ENCODE results near the gene LDAH. TPM values are rescaled to one million over a fixed set of nuclear protein-coding genes. Genes with fewer than 3 reads are reported as not detected.
A peak's percentile ranks its signal among the peaks of the same experiment; 100 is the strongest.
"Not testable (repeated sequence)": the region's sequence is repeated elsewhere in the genome, so short reads cannot be mapped to it uniquely, and the experiment has no call there.

Gene LDAH
- polyA plus RNA-seq, 3 donors: 31.6 to 35.7 (median 34.8) TPM

- DNase-seq: no peak
Observed at GRCh38 chr2:20797096-20797495, 25.8 kb downstream of the LDAH start.

- DNase-seq: no peak
Observed at GRCh38 chr2:20796374-20796791, 26.5 kb downstream of the LDAH start.

DNA sequence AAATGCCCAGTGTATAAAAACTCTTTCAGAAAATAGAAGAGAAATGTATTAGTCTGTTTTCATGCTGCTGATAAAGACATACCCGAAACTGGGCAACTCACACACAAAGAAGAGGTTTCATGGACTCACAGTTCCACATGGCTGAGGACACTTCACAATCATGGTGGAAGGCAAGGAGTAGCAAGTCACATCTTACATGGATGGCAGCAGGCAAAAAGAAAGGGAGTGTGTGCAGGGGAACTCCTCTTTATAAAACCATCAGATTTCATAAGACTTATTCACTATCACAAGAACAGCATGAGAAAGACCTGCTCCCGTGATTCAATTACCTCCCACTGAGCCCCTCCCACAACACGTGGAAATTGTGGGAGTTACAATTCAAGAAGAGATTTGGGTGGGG lies 29.0 kb downstream of the LDAH start:
- DNase-seq: not testable (repeated sequence)

DNA sequence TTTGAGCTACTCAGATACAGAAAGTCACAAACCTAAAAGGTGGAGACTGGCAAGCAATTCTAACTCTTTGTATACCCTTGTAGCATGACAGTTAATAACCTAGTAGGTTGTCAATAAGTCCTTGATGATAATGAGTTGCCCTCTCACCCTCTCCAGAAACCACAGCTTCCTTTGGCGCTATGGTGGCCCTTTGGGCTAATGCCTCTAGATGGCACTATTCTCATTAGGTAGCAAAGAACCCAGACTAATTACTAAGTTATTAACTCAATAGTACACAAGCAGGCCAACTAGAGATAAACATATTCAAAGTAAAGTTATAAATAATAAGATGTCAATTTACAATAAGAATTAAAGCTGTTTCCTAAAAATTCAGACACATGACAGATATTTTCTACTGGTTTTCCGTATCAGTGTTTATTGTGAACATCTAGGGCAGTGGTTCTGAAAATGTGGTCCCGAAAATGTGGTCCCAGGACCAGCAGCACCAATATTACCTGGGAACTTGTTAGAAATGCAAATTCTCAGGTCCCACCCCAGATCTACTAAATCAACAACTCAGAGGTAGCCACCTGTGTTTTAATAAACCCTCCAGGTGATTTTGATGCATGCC lies 41.1 kb downstream of the LDAH start:
- DNase-seq: peak; percentile 5

DNA sequence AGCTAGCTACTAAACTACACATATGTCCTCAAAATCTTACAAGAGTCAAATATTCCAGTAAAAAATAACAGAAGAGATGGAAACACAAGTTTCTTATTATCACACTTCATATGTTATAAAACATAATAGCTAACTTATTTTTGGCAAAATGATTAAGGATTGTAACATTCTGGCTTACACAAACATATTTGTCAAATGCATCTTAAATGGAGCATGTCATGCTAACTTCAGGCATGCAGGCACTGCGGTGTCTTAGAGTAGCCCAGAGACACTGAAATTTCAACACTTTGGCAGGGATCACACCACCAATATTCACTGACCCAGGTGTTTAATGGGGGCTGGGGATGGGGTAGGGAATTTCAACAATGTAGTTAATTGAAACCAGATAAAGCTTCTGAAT lies 51.6 kb downstream of the LDAH start:
- no peak for DNase-seq

DNA sequence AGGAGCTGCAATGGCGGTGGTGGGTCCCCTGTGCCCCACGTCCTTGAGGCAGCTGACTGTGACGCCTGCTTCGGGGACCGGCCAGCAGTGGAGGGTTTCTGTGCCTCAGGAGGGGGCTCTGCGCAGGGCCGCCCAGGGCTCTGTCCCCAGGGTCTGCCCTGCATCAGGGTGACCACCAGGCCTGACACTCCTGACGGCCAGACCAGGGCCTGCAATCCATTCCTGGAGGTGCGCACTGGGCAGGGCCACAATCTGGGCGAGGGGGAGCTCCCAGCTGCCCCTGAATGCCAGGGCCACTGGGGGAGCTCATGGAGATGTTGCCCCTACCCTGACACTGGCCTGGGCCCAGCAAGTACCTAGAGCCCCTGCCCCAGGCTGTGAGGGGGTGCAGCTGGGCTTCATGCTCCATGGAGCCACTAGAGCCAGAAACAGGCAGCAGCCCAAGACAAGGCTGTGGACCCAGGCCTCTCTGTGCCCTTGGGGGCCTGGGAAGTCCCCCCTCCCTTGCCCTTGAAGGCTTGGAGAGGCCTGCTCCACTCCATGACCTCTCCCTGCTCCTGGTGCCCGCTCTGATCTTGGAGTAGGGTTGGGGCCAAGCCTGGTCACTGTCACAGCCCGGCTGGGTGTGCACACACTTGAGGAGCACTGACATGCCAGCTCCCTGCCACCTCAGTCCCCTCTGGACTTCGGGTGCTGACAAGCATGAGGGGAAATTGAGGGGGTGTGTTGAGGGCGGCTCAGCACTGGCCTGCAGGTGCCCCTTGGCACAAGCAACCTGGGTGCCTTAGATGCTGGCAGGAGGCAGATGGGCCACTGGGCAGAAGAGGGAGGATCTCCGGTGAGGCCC lies 55.9 kb downstream of the LDAH start:
- no peak for DNase-seq

DNA sequence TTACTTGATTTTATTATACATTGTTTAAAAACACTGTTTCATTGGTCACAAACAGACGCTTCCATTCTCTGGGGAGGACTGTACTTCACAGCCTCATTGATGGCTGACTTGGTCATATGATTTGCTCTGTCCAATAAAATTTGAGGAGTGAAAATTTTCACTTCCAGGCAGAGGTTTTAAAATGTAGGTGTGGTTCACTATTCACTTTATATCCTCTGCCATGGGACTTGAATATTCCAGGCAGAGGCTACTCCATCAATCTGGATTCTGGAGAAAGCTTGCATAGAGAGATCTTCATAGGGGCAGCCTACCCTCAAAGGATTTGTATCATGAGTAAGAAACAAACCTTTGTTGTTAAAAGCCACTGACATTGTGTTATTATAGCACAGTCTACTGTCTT lies 56.7 kb downstream of the LDAH start:
- DNase-seq: no peak

DNA sequence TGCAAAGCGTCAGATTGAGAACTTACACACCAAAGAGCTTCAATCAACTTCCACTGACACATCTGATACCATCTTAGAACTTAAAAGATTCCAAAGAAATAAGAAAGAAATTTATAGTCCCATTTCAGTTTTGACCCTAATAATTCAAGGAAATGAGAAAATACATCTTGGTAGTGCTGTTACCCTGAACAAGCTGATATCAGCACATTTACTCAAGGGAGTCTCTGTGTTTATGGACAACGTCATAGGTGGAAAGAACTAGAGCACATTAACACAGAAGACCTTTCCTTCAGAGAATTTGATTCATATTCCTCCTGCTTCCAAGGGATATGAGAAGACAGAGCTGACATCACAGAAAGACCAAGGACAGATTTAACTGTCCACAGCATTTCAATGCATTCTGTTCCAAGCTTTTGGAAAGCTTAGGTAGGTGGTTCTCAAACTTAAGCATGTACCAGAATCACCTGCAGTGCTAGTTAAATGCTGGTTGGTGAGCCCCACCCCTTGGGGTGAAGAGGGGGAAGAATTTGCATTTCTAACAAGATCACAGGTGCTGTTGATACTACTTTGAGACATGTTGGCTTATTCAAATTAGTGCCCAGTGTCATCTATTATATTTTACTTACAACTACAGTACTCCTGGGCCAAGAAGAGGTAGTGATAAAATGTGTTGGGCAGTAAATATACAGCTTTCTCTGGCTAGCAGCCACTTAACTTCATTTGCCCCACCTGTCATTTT lies 59.8 kb downstream of the LDAH start:
- no peak for DNase-seq

DNA sequence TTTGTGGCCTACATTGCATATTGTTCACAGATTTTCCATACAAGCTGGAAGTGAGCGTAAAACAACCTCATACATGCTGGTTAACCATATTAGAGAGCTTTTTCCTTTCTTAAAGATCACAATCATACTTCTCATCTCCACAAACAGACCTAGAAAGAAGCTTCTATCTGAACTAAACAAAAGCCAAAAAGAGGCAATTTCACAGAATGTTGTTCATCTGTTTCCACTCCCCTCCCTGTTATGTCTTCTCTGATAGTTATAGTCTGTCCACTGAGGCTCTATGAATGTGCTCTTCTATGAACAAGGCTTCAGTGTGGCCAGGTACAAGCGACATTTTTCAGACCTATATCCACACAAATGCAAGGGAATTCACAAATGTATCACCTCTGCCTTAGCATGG lies 63.4 kb downstream of the LDAH start:
- no peak for DNase-seq

GRCh38 chr2:20758997-20759396 lies 63.9 kb downstream of the LDAH start:
- no peak for DNase-seq

DNA sequence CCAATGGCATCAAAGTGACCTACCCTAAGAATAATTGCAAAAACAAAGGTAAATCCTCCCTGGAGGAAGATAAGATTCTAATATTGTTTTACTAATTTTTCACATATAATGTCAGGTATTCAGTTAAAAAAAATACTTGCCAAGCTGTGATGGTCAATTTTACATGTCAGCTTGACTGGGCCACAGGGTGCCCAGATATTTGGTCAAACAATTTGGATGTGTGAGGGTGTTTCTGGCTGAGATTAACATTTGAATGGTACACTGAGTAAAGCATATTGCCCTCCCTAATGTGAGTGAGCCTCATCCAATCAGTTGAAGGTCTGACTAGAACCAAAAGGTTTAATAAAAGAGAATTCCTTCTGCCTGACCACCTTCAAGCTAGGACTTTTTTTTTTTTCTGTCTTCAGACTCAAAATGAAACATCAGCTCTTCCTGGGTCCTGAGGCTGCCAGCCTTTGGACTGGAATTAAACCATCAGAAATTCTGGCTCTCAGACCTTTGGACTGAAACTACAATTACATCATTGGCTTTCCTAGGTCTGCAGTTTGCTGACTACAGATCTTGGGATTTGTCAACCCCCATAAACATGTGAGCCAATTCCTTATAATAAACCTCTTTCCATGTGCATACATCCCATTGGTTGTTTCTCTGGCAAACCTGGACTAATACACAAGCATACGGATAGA lies 65.4 kb downstream of the LDAH start:
- DNase-seq: no peak

- no peak for DNase-seq
Observed at GRCh38 chr2:20755132-20755800, 67.6 kb downstream of the LDAH start.

GRCh38 chr2:20752293-20752692 lies 70.6 kb downstream of the LDAH start:
- no peak for DNase-seq

- DNase-seq: no peak
Observed at GRCh38 chr2:20747317-20747716, 75.6 kb downstream of the LDAH start.

GRCh38 chr2:20745924-20746555 lies 76.9 kb downstream of the LDAH start:
- DNase-seq: peak; percentile 38

DNA sequence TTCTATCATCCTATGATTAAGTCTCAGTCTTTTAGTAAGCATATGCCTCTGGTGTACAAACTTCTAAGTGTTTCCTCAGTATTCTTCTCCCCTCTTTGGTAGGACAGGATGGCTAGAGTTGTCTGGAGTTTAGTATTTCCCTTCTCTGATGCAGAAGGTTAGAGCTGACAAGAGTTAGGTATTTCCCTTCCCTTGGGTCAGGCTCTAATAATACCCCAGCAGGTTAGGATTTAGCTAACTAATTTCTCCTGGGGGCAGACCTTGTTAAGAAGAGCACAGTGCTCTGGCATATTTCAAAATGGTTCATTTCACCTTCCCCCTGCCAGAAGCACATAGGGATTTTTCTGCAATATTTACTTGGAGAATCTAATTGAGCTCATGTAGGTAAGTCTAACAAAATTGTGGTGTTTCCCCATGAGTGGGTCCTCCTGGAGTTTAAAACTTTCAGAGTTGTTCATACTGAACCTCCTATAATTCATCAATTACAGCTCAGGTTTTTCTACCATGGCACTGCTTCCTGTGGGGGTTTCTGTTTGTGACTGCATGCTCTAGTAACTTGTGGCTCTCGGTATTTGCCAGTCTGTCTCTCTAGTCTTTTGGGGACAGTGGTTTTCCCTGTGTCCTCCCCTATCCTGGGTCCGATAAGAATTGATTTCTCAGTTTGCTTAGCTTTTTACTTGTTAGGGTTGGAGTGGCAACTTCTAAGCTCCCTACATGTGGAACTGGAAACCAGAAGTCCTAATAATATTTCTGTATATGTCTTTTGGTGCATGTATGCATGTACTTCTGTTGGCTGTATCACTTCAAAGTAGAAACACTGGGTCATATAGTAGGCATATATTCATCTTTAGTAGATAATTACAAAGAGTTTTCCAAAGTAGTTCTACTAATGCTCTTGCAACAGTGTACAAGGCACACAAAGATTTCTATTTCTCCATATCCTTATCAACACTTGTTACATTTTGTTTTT lies 78.2 kb downstream of the LDAH start:
- no peak for DNase-seq

GRCh38 chr2:20738772-20739171 lies 84.1 kb downstream of the LDAH start:
- DNase-seq: no peak

DNA sequence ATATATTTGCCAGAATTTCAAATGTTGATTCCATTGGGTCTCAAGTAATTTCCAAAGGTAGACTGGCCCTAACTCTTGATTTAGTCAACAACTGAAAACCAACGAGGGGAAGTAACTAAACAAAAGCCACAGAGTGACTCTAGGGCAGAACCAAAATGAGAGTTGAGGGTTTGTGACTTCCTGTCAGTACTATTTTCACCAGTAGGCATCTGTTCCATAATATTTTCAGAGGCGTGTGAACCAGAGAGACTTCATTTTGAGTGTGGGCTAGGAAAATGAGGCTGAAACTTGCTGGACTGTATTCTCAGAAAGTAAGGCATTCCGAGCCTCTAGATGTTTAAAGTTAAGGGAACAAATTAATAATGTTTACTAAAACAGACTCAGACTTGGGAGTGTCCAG lies 85.4 kb downstream of the LDAH start:
- DNase-seq: no peak

DNA sequence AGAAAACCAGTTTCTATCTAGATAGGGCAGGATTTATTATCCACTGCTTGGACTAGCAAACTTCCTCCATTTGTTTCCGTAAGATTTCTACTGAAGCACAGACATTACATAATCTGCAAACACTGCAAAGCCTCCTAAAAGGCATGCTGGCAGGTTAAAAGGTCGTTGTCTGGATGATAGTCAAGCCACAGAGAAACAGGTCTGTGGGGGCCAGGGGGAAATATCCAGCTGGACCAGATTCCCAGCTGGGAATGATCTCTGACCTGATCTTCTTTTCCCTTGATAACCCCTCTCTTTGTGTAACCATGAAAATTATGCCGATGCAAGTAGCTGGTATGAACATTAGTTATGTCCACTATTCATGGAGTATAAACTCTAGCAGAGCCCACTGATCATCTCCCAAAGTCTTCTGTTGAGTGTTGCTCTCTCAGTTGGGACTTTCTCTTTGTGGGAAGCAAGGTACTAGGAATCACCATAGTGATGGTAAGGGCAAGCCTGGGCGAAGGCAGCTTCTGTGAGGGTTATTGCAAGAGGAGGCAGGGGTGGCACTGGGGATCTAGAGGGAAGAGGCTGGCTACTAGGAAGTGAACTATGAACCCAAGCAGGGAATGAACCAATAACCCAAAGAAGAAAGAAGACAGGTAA lies 94.7 kb downstream of the LDAH start:
- no peak for DNase-seq
